H1 (cell line): ENCODE measurements around the gene TOMM5. TPM values are rescaled to one million over a fixed set of nuclear protein-coding genes. Genes with fewer than 3 reads are reported as not detected.

Experiments
- CTCF ChIA-PET: fragments of 300-600 bp; sonication (Branson Sonifier 250); formaldehyde crosslinking; loops from one replicate; lab custom pipeline; 2021; ENCODE audit not compliant: partially characterized antibody; lab: Charles Lee
- POLR2A ChIA-PET: fragments of 300-600 bp; sonication (Branson Sonifier 250); formaldehyde crosslinking; loops from one replicate; lab custom pipeline; 2021; ENCODE audit warnings: inconsistent platforms; ENCODE audit not compliant: partially characterized antibody; lab: Charles Lee
- DNase-seq, 2 experiments: peaks; one replicate each; pipeline versions ENCODE4 v3.0.0 to v3.0.0-alpha.2; 2010 to 2022; ENCODE audit warnings: low spot score in 2 of 2, low read depth in 1 of 2, mixed read lengths in 1 of 2
- FAIRE-seq: peaks from 2 replicates; lab custom pipeline; 2011; peaks lifted over from hg19 to GRCh38; lab: Jason Lieb, UNC
- H2AFZ ChIP-seq: 2 replicates; pipeline ENCODE4 v1.8.1; 2012; ENCODE audit warnings: low read length, inconsistent platforms
- H2AK5ac ChIP-seq: 2 replicates; pipeline ENCODE4 v1.6.1; 2013; ENCODE audit warnings: low read depth, low read length
- H2BK120ac ChIP-seq: replicated peaks from 2 replicates; pipeline ENCODE3; 2013; ENCODE audit warnings: low read depth, low read length, inconsistent platforms
- H2BK12ac ChIP-seq: 2 replicates; pipeline ENCODE4 v1.6.1; 2013; ENCODE audit warnings: low read depth, low read length
- H2BK15ac ChIP-seq: 2 replicates; pipeline ENCODE4 v1.6.1; 2013; ENCODE audit warnings: low read length
- H2BK20ac ChIP-seq: 2 replicates; pipeline ENCODE4 v1.6.1; 2013; ENCODE audit warnings: low read length
- H2BK5ac ChIP-seq: 2 replicates; pipeline ENCODE4 v1.6.1; 2013; ENCODE audit warnings: low read depth, low read length
- H3K14ac ChIP-seq: 2 replicates; pipeline ENCODE4 v1.6.1; 2013; ENCODE audit warnings: inconsistent platforms; ENCODE audit not compliant: insufficient read length
- H3K18ac ChIP-seq: 2 replicates; pipeline ENCODE4 v1.6.1; 2013; ENCODE audit warnings: low read length; ENCODE audit errors: extremely low read depth
- H3K23ac ChIP-seq: 2 replicates; pipeline ENCODE4 v1.6.1; 2013; ENCODE audit warnings: inconsistent platforms; ENCODE audit not compliant: insufficient read length
- H3K23me2 ChIP-seq: 2 replicates; pipeline ENCODE4 v1.6.1; 2013; ENCODE audit warnings: low read depth, low read length
- H3K27ac ChIP-seq: 2 replicates; pipeline ENCODE4 v1.6.1; 2011; ENCODE audit warnings: low read depth, low read length, inconsistent platforms
- H3K27me3 ChIP-seq, 4 experiments: replicated peaks in 1 of 4; 1 replicate in 1 of 4; 2 replicates in 3 of 4; pipeline versions ENCODE4 v1.6.1 to v1.8.1; 2011 to 2013; ENCODE audit warnings: low read length in 3 of 4, mild to moderate bottlenecking in 3 of 4, inconsistent platforms in 2 of 4, mixed read lengths in 2 of 4, moderate library complexity in 1 of 4; ENCODE audit not compliant: control insufficient read depth in 3 of 4, insufficient read depth in 3 of 4; ENCODE audit errors: extremely low read depth in 1 of 4
- H3K36me3 ChIP-seq, 4 experiments: 2 replicates each; pipeline versions ENCODE4 v1.6.1 to v1.8.1; 2011 to 2013; ENCODE audit warnings: mild to moderate bottlenecking in 4 of 4, low read length in 3 of 4, moderate library complexity in 2 of 4, control low read depth in 1 of 4, inconsistent platforms in 1 of 4; ENCODE audit not compliant: insufficient read depth in 4 of 4, control insufficient read depth in 2 of 4
- H3K4ac ChIP-seq: replicated peaks from 2 replicates; pipeline ENCODE3; 2013; ENCODE audit warnings: low read length, low read depth, mixed read lengths, inconsistent platforms; ENCODE audit not compliant: insufficient read length
- H3K4me1 ChIP-seq, 4 experiments: replicated peaks in 1 of 4; 1 replicate in 1 of 4; 2 replicates in 3 of 4; pipeline versions ENCODE4 v1.6.1 to v1.8.1; 2011 to 2013; ENCODE audit warnings: low read length in 3 of 4, inconsistent platforms in 2 of 4, mixed read lengths in 1 of 4; ENCODE audit not compliant: insufficient read depth in 4 of 4, control insufficient read depth in 3 of 4
- H3K4me2 ChIP-seq, 2 experiments: 2 replicates each; pipeline versions ENCODE4 v1.6.1 to v1.8.1; 2011 to 2013; ENCODE audit warnings: low read depth in 2 of 2, low read length in 2 of 2, control low read depth in 1 of 2, inconsistent platforms in 1 of 2, mild to moderate bottlenecking in 1 of 2; ENCODE audit not compliant: insufficient read depth in 1 of 2
- H3K4me3 ChIP-seq, 4 experiments: fragments of 200-600, 300-600 bp in 1 of 4; sonication (generic), shearing (Covaris generic), sonication (Bioruptor Twin) in 1 of 4; 2 replicates each; pipeline versions ENCODE4 v1.5.1 to v1.8.1; 2011 to 2016; ENCODE audit warnings: low read length in 4 of 4, low read depth in 3 of 4, control low read depth in 2 of 4, inconsistent platforms in 2 of 4, mild to moderate bottlenecking in 2 of 4, mixed read lengths in 1 of 4, moderate library complexity in 1 of 4; ENCODE audit not compliant: insufficient read depth in 2 of 4; ENCODE audit errors: extremely low read depth in 1 of 4
- H3K56ac ChIP-seq: replicated peaks from 2 replicates; pipeline ENCODE3; 2013; ENCODE audit warnings: low read depth, mild to moderate bottlenecking, mixed read lengths, low read length, inconsistent platforms; ENCODE audit not compliant: insufficient read length
- H3K79me1 ChIP-seq: 2 replicates; pipeline ENCODE4 v1.6.1; 2013; ENCODE audit warnings: low read depth, low read length, control low read depth
- H3K79me2 ChIP-seq, 2 experiments: 2 replicates each; pipeline versions ENCODE4 v1.6.1 to v1.8.1; 2012 to 2013; ENCODE audit warnings: low read length in 2 of 2, mild to moderate bottlenecking in 2 of 2, inconsistent platforms in 1 of 2; ENCODE audit not compliant: insufficient read depth in 2 of 2, control insufficient read depth in 1 of 2
- H3K9ac ChIP-seq, 4 experiments: replicated peaks in 1 of 4; 1 replicate in 1 of 4; 2 replicates in 3 of 4; pipeline versions ENCODE4 v1.6.1 to v1.8.1; 2011 to 2013; ENCODE audit warnings: low read depth in 3 of 4, low read length in 3 of 4, control low read depth in 2 of 4, mild to moderate bottlenecking in 2 of 4, moderate library complexity in 2 of 4, inconsistent platforms in 1 of 4; ENCODE audit errors: extremely low read depth in 1 of 4
- H3K9me3 ChIP-seq, 2 experiments: 2 replicates each; pipeline versions ENCODE4 v1.6.1 to v1.8.1; 2012 to 2013; ENCODE audit warnings: mild to moderate bottlenecking in 2 of 2, moderate library complexity in 2 of 2, control low read depth in 1 of 2, inconsistent platforms in 1 of 2, low read depth in 1 of 2, low read length in 1 of 2, mixed read lengths in 1 of 2; ENCODE audit not compliant: insufficient read depth in 2 of 2
- H4K20me1 ChIP-seq, 2 experiments: replicated peaks in 1 of 2; 2 replicates each; pipeline versions ENCODE3 to v1.8.1; 2011 to 2013; ENCODE audit warnings: inconsistent platforms in 2 of 2, low read length in 2 of 2, mild to moderate bottlenecking in 1 of 2; ENCODE audit not compliant: insufficient read depth in 2 of 2, control insufficient read depth in 1 of 2
- H4K5ac ChIP-seq: 2 replicates; pipeline ENCODE4 v1.6.1; 2013; ENCODE audit warnings: low read length, low read depth, mixed read lengths, inconsistent platforms; ENCODE audit not compliant: insufficient read length
- H4K8ac ChIP-seq: 2 replicates; pipeline ENCODE4 v1.8.0; 2013; ENCODE audit warnings: mild to moderate bottlenecking, moderate library complexity, low read length, inconsistent platforms; ENCODE audit not compliant: insufficient read depth; ENCODE audit errors: extremely low read depth
- H4K91ac ChIP-seq: replicated peaks from 2 replicates; pipeline ENCODE3; 2013; ENCODE audit warnings: low read length, mixed read lengths, inconsistent platforms; ENCODE audit not compliant: insufficient read length
- EP300 ChIP-seq, 2 experiments: IDR thresholded peaks; 1 replicate in 1 of 2; 2 replicates in 1 of 2; pipeline ENCODE4 v1.6.1; 2011 to 2012; ENCODE audit warnings: low read depth in 2 of 2, low read length in 2 of 2, mild to moderate bottlenecking in 2 of 2, borderline replicate concordance in 1 of 2, inconsistent platforms in 1 of 2, moderate library complexity in 1 of 2
- WGBS, 2 experiments: shearing (Covaris generic) in 1 of 2; methylation state at CpG; one replicate each; pipeline versions ENCODE4 v1.1.6 to v1.1.7; 2013 to 2015; ENCODE audit warnings: low lambda C conversion rate in 2 of 2, mixed read lengths in 2 of 2, inconsistent platforms in 1 of 2, low coverage in 1 of 2, missing lambda C conversion rate in 1 of 2; ENCODE audit not compliant: insufficient replicate concordance in 2 of 2, insufficient coverage in 1 of 2, insufficient read length in 1 of 2; ENCODE audit errors: extremely low coverage in 1 of 2, missing lambda C conversion rate in 1 of 2; 5-methylcytosine and 5-hydroxymethylcytosine counted together
- polyA plus RNA-seq, 7 experiments: library from polyadenylated mRNA; depleted of rRNA in 3 of 7; stranded (reverse) in 5 of 7; unstranded in 2 of 7; fragments of >200 nt in 5 of 7; fragments of 200-250 nt in 2 of 7; gene quantifications; 1 replicate in 5 of 7; 2 replicates in 1 of 7; 4 replicates in 1 of 7; pipeline versions ENCODE4 v1.2.1 to v1.2.3, GENCODE V29; 2011 to 2013; ENCODE audit warnings: missing spikeins in 2 of 7, mixed read lengths in 2 of 7
- total RNA-seq: library from RNA; stranded (reverse); fragmentation: NEBNext Ultra II Directional; extraction: Animal tissue kit (Norgen Biotek cat#: 25700); gene quantifications from 2 replicates; pipeline ENCODE4 v1.2.1, GENCODE V29; 2021
- TF ChIP-seq, protein P1 (sequence below): IDR thresholded peaks from 2 replicates; pipeline ENCODE4 v1.6.1; 2011; ENCODE audit warnings: low read length, improper control_type of control experiment

Gene TOMM5
- total and polyA plus RNA-seq, 2 of the 8 experiments (the other 6 are each of a cell fraction or from before 2014, with no cell fraction given), result 171 to 174 TPM

DNA sequence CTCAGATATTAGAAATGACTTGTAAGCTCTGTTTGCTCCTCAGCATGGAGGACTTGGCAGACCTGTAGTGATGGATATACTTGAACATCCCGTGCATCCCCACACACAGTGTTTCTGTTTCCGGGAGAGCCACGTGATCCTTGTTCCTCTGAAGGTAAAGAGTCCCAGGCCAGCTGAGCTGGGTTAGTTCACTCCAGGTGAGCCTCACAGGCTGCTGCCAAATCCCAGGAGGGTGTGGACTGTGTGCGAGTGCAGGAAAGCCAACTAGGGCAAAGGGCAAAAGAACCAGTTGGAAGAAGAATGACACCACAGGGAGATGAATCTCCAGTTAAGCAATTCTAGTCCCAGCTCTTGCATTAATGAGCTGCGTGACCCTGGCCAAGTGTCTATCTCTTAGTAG lies 10.4 kb upstream of the TOMM5 start:
- no peak overlapping the region for H2BK20ac ChIP-seq
- TF ChIP-seq, protein P1, sequence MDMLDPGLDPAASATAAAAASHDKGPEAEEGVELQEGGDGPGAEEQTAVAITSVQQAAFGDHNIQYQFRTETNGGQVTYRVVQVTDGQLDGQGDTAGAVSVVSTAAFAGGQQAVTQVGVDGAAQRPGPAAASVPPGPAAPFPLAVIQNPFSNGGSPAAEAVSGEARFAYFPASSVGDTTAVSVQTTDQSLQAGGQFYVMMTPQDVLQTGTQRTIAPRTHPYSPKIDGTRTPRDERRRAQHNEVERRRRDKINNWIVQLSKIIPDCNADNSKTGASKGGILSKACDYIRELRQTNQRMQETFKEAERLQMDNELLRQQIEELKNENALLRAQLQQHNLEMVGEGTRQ, result no peak
- no peak for TF ChIP-seq EP300 (IDR thresholded peaks at IDR 0.05; ENCODE audit: borderline replicate concordance in 1 of 2, low read depth in 2 of 2, low read length in 2 of 2)
- H3K4me3 ChIP-seq, result no peak overlapping the region
- H2AK5ac ChIP-seq, result no peak overlapping the region
- H4K8ac ChIP-seq, result no peak overlapping the region
- H3K4me1 ChIP-seq, result no peaks in the 10 kb centered on the region
- H3K56ac ChIP-seq, result no peak overlapping the region
- H2BK5ac ChIP-seq, result no peak overlapping the region
- H3K9me3 ChIP-seq, result no peaks in the 10 kb centered on the region
- no peaks in the 10 kb centered on the region for H3K79me2 ChIP-seq
- H3K23me2 ChIP-seq, result no peaks in the 10 kb centered on the region
- ChIA-PET POLR2A (no interaction called here), CTCF (interaction anchor here (0.9 to 1.3 kb wide), 2 partner anchors 12 to 13 kb away, joined by 4 to 5 read pairs; no protein-coding TSS in a partner anchor)
- H2BK12ac ChIP-seq, result no peak overlapping the region
- WGBS, 2 experiments, result 89% methylated on average over 5 of the region's 5 CpGs; no CpG with 5 or more reads in 1 of the 2 experiments
- no peak overlapping the region for H3K4me2 ChIP-seq
- H3K14ac ChIP-seq, result no peak overlapping the region
- peaks cover 0 to 2% (median 0%) of the 10 kb centered on the region in 4 experiments; a peak in 1 of 7 replicates for H3K27me3 ChIP-seq
- no peak overlapping the region for H3K4ac ChIP-seq
- no peak overlapping the region for H2BK120ac ChIP-seq
- H3K18ac ChIP-seq, result no peak overlapping the region
- FAIRE-seq (no peak), DNase-seq (no peak)
- no peaks in the 10 kb centered on the region for H3K79me1 ChIP-seq
- H4K5ac ChIP-seq, result no peak overlapping the region
- H4K91ac ChIP-seq, result no peak overlapping the region
- H3K36me3 ChIP-seq, result no peaks in the 10 kb centered on the region
- no peaks in the 10 kb centered on the region for H4K20me1 ChIP-seq
- no peak overlapping the region for H3K23ac ChIP-seq
- H3K9ac ChIP-seq, result no peak overlapping the region
- no peak overlapping the region for H2BK15ac ChIP-seq
- no peak overlapping the region for H2AFZ ChIP-seq
- no peak overlapping the region for H3K27ac ChIP-seq
